Esophagus mucosa (tissue), 1 donor: ENCODE results near the gene HCN3. TPM values are rescaled to one million over a fixed set of nuclear protein-coding genes. Genes with fewer than 3 reads are reported as not detected.

Experiments
- ATAC-seq: fragments of 200-7000 bp; cut with Tn5 transposase; one replicate; pipeline ENCODE4 v1.9.1; 2020
- total RNA-seq: library from RNA; stranded (reverse); gene quantifications from one replicate; pipeline ENCODE4 v1.2.4, GENCODE V29; 2023
- donor health status: DM: yes; HTN: yes; CAD: no.

Gene HCN3
- total RNA-seq, 1 donor from 2014 or later = 1.7 TPM

DNA sequence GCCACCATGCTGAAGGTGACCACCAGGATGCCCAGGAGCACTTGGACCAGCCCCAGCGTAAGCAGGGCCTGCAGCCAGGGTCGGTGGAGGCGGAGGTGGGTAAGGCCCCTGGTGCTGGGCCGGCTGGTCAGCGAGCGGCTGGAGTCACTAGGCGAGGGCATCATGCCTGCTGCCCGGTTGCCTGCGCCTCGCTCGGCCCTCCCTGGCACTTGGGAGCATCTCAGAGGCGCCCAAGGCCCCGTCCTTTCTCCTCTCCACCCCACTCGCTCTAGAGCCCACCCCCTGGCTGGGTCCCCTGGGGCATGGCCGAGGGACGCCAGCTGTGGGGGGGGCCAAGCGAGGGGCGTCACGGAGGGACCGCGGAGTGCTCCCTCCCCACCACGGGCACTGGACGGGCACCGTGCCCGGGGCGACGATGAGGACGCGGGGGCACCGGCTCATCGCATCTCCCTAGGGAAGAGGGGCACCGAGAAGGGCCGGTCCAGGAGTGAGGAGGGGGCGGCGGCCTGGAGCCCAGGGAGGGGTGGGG is 22.5 kb upstream of the HCN3 start:
- peak; percentile 5 for ATAC-seq

DNA sequence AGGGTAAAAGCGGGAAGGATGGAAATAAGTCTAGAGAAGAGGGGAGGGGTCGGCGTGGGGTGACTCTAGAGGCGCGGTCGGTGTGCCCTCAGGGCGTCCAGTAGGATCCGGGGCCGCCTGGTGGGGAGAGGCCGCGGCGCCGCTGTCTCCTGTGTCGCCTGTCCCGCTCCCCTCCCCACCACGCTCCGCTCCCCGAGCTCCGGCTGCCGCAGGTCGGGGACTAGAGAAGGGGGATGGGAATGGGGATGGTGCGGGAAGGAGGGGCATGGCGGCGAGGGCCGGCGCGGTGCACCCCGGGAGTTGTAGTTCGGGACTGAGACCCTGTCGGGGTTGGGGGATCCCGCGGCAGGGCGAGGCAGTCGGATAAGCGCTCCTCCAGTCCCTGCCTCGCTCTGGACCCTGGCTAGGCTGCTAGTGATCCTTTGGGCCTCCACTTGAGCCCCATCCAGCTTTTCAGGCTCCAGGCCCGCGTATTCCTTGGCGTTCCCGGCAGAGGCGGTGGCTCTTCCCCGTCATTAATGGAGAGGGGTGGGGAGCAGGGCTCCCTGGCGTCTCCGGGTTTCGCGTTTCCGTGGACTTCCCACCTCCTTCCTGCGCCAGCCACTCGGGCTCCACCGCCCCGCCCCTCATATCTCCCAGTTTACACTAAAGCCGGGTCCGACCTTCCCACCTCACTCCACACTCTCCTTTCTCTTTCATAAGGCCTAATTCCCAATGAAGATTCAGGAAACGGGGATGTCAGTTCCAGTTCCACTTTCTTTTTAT is 21.8 kb upstream of the HCN3 start, which contains the start of gene ENTREP3:
TSS of gene ENTREP3 (minus strand) at position 241 of the 765 bp plus-strand sequence. CDS start 606 bp downstream, outside the sequence.
- peak; percentile 68 for ATAC-seq

DNA sequence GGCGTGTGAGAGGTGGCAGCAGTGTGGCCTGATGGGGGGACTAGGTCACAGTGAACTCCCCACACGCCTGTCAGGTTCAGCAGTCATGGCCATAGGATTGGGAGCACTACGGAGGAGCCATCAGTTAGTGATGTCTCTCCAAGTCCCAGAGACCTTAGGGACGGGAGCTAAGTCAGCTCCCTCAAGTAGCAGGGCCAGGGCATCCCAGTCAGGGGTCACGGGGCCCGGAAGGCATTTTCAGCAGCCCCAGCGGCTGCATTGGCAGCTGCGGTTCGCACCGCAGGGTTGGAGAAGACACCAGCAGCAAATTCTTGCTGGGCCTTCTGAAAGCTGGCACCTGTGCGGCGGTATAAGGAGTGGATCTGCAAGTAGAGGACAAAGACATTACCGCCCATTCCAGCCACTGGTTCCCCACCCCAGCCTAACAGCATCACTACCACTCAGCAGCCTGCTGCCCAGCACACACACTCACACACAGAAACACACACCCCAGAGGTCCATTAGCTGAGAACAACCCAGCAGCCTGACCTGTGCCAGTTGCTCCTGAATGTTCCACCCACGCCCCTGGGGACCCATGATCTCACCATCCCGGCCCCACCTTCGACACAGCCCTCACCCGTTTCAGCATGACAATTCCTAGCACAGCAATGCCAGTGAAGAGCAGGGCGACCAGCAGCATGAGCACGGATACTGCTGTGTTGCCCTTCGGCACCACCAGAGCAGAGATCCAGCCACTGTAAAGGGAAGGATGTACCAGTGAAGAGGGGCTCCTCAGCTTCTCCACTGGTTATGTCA is 21.0 kb upstream of the HCN3 start:
- ATAC-seq = peak; percentile 52

DNA sequence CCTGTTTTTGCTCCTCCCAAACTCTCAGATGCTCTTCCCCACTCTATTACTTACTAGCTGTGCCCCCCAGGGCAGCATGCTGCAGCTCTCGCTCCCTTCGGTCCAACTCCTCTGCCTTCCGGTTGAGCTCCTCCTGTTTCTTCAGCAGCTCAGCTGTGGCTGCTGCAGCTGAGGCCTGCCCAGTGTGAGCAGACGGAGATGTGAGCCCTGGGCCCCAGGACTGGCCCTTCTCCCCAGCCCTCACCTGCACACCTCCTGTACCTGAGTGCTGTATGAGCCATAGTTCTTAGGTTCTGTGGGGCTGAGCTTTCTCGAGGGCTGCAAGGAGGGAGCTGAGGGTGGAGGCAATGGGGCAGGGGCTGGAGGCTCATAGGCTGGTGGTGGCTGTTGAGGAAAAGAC is 17.0 kb upstream of the HCN3 start:
- ATAC-seq = no peak

DNA sequence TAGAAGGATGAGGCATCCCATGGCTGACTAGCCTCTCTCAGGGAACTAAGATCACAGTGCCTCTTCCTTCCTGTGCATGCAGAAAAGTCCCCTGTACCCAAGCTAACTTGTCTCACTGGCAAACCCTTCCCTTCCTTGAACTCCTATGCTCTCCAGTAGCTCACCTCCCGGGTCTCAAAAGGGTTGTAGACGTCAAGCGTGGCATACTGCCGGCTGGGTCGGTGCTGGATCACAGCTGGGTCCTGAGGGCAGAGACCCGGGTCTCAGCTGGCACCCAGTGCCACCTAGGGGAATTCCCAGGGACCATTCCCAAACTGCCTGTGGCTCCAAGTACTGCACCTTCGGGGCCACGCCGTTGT is 15.8 kb upstream of the HCN3 start:
- no peak for ATAC-seq

DNA sequence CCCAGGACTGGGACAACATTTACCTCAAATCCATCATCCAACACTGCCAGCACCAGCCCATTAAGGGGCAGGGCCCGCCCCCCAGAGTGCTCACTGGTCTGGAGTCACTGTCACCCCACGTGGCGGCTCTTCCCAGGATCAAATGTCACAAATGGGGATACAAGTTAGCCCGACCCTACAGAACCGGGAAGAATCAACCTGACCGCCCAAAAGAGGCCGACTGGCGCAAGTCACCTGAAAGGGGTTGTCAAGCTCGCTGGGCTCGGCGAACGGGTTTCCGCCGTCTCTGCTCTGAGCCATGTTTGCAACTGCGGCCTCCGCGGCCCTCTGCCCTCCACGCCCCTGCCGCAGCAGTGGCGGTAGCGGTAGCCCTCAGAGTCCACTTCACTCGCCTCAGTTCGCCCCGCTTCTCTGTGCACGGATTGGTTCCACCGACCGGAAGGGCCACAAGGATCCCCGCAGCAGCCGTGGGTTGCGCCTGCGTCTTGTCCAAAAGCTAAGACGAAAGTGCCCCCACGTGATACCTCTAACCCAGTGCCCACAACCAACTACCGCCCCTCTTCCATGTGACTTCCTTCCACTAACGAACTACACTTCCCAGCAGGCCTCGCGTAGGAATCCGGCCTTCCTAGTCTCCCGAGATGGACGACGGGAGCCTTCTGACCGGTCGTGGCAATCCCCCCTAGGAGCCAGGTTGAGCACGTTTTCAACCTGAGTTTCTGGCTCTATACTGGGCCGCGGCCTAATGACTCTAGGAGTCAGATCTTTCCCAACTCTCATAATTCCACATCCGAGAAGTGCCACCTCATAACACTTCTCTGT is 15.2 kb upstream of the HCN3 start, which contains the start of gene SCAMP3:
TSS of gene SCAMP3 (minus strand) at position 509 of the 822 bp plus-strand sequence. CDS start at position 300, 209 bp downstream.
- peak; percentile 95 for ATAC-seq

DNA sequence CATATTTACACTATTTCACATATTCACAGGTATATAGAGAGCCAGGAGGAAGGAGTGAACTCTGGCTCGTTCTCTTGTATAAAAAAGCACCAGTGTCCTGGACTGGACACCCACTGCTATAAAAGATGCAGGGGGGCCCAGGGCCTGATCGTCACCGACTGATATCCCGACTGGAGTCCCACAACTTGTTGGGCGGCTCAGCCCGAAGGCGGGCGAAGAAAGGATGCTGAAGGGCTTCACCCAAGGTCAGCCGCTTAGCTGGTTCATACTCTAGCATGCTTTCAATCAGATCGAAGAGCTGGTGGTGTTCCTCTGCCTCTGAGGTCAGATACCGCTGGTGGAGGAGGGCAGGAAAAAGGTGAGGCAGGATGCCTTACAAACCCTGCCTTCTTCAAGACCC is 14.2 kb upstream of the HCN3 start:
- ATAC-seq = no peak

DNA sequence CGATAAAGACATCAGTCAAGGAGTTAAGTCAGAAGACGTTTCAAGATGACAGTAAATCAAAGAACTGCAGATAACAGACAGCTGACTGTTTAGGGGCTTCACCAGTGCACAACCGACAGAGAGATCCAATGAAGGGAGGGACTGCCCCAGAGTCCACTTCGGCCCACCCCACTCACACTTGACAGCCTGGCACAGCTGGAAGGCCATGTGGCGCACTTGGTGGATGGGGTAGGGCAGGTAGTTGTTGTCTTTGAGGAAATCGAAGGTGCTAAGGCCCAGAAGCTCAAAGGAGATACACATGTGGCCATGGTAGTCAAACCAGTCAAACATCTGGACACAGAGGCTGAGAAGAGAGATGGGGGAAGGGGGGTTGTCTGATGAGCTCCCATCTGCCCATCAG is 10.7 kb upstream of the HCN3 start:
- no peak for ATAC-seq

DNA sequence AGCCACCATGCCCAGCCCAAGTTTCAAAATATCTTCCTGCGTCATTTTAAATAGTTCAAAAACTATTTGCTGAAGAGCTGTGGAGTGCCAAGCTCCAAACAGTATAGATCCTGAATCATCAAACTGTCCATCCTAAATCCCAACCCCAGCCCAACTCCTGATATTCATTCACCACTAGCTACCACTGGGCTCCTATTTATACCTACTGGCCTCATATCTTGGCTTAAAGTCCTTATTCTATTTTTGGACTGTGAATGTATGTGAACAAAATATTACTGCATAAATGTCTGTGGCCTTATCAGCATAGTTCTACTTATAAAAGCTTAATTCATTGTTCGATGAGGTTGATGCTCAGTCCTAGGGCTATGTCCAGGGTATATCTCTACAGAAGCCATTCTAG is 9.9 kb upstream of the HCN3 start:
- ATAC-seq = no peak

DNA sequence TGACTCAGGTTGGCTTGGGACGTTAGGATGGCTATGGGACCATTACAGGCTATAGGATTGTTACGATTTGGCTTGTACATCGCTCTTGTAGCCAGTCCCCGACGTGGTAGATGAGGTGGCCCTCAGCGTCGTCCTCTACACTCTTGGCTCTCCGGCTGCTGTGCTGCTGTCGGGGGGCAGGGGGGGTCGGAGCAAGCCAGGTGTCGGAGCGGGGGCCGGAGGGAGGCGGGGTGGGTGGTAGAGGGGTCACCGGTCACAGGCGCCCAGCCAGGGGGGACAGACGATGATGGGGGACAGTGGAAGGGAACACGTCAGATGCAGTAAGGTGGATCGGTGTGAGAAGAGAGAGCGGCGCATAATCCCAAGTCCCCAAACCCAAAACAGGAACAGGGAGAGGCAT is 8.6 kb upstream of the HCN3 start:
- no peak for ATAC-seq

DNA sequence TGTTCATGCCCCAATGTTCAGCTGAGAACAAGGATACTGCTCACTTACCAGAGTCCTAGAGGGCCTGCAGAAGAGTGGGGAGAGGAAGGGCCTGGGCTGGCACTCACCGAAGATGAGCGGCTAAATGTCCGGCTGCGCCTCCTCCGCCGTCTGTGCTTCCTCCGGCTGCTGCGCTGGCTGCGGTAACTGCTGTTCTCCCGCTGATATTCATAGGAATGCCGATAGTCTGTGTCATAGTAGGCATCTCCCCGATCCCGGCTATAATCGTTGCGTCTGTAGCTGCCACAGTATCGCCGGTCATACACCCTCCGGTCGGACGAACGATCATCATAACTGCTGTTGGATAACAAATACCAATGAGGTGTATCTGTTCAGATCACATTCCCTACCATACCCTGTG is 7.9 kb upstream of the HCN3 start:
- no peak for ATAC-seq

DNA sequence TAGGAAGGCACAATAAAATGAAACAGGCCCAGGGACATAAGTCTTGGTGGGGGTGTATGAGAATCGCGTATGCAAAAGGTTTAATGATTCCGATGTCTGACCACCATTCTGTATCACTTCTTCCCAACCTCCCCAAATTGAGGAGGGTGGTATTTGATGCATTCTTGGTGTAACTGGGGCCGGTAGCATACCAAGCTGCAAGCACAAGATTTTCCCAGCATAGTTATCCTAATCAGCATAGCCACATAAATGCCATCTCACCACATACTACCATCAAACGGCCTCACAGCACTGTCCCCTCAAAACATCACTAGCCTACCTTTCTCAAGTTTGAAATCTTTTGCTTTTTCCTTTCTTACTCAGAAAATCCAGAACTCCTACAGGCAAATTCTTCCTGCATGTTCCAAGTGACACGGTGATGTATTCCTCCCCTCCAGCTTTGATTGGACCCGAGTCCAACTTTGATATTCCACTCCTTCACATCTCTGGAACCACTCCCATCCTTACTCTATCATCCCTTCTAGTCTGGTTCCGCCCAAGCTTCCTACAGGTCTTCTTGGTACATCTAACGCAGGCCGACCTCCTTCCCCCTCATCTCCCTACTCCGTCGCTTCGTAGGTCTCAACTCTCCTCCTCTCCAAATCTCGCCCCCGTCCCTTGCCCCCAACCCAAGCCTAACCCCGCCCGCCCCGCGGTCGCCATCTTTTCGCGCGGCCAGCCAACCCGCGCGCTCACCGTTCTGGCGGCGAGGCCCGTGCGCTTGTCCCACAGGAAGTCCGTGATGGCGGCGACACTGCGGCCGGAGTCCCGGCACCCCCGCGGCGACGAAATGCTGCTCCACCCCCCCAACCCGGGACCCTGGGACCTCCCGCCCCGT is 4.6 kb upstream of the HCN3 start:
- peak; percentile 9 for ATAC-seq

DNA sequence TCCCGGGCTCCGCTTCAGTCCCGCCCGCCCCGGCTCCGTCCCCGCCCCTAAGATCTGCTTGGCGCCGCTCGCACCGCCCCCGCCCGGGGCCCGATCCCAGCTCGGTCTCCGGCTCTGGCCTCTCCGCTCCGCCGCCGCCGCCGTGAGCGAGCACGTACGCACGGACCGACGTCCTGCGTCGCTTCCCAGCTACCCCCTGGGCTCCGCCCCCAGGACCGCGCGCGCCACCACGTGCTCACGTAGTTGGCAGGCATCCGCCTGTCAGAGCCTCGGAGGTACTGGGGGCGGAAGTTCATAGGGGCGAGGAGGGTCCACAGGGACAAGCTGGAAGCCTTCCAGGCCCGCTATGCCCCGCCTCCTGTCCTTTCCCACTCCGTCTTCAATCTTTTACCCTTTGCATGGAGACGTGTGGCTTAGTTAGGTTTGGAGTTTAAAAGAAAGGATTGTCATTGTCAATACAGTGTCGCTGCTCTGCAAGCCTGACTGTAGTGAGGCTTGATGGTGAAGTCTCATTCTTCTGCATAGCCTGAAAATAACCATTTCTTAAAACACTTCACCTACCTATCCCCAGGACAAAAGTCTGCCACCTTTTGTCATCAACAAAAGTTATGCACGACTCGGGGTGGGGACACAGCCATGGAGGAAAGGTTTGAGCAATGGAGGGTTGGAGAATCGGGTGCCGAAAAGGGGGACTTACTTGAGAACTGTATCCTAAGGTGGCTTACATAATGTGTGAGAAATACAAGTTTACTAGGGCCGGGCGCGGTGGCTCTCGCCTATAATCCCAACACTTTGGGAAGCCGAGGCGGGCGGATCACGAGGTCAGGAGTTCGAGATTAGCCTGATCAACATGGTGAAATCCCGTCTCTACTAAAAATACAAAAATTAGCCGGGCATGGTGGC is 3.7 kb upstream of the HCN3 start, which contains the start of gene CLK2:
TSS of gene CLK2 (minus strand) at position 162 of the 903 bp plus-strand sequence. CDS start 2,527 bp downstream, outside the sequence.
- peak; percentile 91 for ATAC-seq

DNA sequence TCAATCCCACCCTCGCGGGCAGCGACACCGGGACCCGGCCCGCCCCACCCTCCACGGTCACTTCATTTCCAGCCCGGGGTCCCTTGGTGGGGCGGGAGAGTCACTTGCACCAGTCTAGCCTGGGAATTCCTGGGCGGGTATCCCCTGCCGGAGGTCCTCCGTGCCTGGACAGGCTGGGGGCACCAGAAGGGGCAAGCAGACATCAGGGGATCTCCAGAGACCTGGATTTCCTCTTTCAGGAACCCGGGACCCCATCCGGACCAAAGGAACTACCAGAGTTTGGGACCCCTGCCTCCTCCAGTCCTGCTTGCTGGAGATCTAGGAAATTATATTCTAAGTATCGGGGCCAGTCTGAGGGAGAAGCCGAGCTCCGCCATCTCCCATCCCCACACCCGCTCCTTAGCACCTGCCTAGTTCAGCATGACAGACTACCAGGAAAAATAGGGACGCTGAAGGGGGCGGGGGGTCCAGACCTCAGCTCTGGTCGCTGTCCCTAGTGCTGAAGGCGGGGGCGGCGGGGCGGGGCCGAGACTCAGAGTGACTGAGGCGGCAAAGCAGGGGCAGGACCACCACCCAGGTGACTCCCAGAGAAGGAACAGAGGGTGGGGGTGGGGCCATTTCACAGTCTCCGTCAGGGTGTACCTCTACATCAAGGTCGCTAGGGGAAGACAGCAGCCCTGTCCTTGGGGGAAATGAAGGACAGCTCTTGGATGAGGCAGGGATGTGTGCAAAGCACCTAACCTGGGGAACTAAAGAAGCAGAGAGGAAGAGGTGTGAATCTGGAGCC is 832 bp downstream of the HCN3 start:
- ATAC-seq = peak; percentile 53

DNA sequence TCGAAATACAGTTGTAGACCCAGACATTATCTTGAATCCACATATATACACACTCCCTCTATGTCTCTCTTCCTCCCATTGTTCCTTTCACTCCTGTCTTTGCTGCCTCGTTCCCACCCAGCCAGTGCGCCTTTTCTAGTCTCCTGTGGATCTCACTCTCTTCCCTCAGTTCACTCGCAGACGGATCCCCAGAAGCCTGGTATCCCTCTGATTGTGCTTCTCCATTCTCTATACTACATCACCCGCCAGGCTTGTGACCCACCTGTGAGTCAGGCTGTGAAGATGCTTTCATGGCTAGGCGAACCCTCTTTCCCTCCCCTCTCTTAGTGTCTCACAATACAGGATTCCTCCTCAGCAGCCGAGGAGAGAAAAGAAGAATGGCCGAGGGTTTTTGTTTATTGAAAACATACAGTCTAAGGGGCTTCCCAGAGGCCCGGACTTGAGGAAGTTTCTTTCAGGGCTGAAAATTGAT is 1.5 kb downstream of the HCN3 start:
- no peak for ATAC-seq

DNA sequence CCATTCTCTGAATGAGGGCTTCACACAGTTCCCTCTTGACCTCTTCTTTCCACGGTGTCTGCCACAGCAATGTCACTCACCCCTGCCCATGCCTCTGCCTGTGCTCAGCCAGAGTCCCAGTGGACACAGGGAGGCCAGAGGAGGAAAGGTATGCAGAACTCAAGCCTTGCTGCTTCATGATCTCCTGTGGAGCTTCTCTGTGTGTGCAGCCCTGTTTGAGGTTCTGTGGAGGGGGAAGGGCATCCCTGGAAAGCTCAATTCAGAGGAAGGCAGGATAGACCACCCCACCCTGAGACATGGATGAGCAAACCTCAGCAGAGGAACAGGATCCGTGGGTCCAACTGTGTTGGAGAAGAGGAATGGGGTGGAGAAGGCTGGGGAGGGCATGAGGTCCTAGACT is 2.0 kb downstream of the HCN3 start:
- ATAC-seq = no peak

DNA sequence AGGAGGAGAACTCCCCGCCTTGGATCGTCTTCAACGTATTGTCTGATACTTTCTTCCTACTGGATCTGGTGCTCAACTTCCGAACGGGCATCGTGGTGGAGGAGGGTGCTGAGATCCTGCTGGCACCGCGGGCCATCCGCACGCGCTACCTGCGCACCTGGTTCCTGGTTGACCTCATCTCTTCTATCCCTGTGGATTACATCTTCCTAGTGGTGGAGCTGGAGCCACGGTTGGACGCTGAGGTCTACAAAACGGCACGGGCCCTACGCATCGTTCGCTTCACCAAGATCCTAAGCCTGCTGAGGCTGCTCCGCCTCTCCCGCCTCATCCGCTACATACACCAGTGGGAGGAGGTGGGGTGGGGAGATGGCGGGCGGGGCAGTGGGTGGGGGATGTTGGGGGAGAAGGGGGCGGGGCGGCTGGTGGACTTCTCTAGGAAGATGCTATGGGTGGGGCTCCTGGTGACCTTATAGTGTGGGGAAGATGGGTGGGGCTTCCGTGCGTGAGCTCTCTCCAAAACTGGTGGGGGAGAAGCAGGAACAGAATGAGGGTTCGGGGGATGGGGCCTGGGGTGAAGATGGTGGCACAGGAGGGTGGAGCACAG is 5.3 kb downstream of the HCN3 start:
- ATAC-seq = no peak

DNA sequence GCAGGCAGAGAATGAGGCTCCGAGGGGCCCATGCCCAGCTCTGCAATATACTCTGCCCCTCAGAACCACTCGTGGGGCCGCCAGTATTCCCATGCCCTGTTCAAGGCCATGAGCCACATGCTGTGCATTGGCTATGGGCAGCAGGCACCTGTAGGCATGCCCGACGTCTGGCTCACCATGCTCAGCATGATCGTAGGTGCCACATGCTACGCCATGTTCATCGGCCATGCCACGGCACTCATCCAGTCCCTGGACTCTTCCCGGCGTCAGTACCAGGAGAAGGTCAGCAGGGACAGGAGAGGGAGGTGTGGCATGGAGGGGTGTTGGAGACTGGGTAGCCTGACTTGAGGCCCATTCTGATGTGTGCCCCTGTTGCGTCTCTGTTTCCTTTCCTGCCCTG is 7.2 kb downstream of the HCN3 start:
- no peak for ATAC-seq

DNA sequence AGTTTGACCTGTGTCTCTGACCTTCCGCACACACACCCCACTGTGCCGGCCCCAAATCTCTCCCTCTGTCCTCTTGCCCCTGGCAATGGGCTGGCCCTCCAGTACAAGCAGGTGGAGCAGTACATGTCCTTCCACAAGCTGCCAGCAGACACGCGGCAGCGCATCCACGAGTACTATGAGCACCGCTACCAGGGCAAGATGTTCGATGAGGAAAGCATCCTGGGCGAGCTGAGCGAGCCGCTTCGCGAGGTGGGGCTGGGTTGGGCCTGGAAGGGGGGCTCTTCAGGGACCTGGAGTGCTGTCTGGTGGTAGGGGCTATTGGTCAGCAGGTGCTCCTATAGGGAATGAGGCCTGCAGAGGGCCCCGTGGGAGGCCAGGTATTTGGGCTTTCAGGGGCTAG is 7.8 kb downstream of the HCN3 start:
- no peak for ATAC-seq
